ENCODE data around the gene ERBIN. TPM values are rescaled to one million over a fixed set of nuclear protein-coding genes. Genes with fewer than 3 reads are reported as not detected.
"Not testable (repeated sequence)": the region's sequence is repeated elsewhere in the genome, so short reads cannot be mapped to it uniquely, and the experiment has no call there.

ERBIN gene
- total RNA-seq, 1 donor from 2014 or later = 84.6 TPM

GRCh38 chr5:65955746-65956145, 29.4 kb downstream of the ERBIN start:
- no peak for DNase-seq (ENCODE audit: low spot score, unreplicated experiment)
- peaks cover 3% of the 10 kb centered on the region for H3K4me1 Mint-ChIP-seq (ENCODE audit: low read depth)
- H3K9me3 Mint-ChIP-seq (ENCODE audit: low read depth) = peaks cover 13% of the 10 kb centered on the region
- H3K27ac Mint-ChIP-seq = no peak overlapping the region
- peaks cover 29% of the 10 kb centered on the region for H3K36me3 Mint-ChIP-seq (ENCODE audit: insufficient read depth)
- H3K27me3 Mint-ChIP-seq = no peaks in the 10 kb centered on the region
- TF ChIP-seq, protein P1, sequence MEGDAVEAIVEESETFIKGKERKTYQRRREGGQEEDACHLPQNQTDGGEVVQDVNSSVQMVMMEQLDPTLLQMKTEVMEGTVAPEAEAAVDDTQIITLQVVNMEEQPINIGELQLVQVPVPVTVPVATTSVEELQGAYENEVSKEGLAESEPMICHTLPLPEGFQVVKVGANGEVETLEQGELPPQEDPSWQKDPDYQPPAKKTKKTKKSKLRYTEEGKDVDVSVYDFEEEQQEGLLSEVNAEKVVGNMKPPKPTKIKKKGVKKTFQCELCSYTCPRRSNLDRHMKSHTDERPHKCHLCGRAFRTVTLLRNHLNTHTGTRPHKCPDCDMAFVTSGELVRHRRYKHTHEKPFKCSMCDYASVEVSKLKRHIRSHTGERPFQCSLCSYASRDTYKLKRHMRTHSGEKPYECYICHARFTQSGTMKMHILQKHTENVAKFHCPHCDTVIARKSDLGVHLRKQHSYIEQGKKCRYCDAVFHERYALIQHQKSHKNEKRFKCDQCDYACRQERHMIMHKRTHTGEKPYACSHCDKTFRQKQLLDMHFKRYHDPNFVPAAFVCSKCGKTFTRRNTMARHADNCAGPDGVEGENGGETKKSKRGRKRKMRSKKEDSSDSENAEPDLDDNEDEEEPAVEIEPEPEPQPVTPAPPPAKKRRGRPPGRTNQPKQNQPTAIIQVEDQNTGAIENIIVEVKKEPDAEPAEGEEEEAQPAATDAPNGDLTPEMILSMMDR (IDR thresholded peaks at IDR 0.05; ENCODE audit: unreplicated experiment) = no peak
- H3K4me3 Mint-ChIP-seq (ENCODE audit: low read depth) = no peak overlapping the region

GRCh38 chr5:65957703-65958102, 31.3 kb downstream of the ERBIN start:
- DNase-seq (ENCODE audit: low spot score, unreplicated experiment); H3K4me1 Mint-ChIP-seq (ENCODE audit: low read depth); H3K27ac Mint-ChIP-seq; H3K27me3 Mint-ChIP-seq; H3K4me3 Mint-ChIP-seq (ENCODE audit: low read depth): not testable (repeated sequence)
- H3K9me3 Mint-ChIP-seq (ENCODE audit: low read depth) = peaks cover 13% of the 10 kb centered on the region
- peaks cover 27% of the 10 kb centered on the region for H3K36me3 Mint-ChIP-seq (ENCODE audit: insufficient read depth)

GRCh38 chr5:65961633-65962032, 35.3 kb downstream of the ERBIN start:
- peaks cover 26% of the 10 kb centered on the region for H3K36me3 Mint-ChIP-seq (ENCODE audit: insufficient read depth)
- peak overlapping the region; percentile 7 for H3K27ac Mint-ChIP-seq
- no peak for DNase-seq (ENCODE audit: low spot score, unreplicated experiment)
- peaks cover 7% of the 10 kb centered on the region for H3K4me1 Mint-ChIP-seq (ENCODE audit: low read depth)
- H3K4me3 Mint-ChIP-seq (ENCODE audit: low read depth) = no peak overlapping the region
- TF ChIP-seq, protein P1 (IDR thresholded peaks at IDR 0.05; ENCODE audit: unreplicated experiment) = no peak
- H3K27me3 Mint-ChIP-seq = no peaks in the 10 kb centered on the region
- peaks cover 5% of the 10 kb centered on the region for H3K9me3 Mint-ChIP-seq (ENCODE audit: low read depth)

- TF ChIP-seq, protein P1 (IDR thresholded peaks at IDR 0.05; ENCODE audit: unreplicated experiment) = no peak
- no peak for DNase-seq (ENCODE audit: low spot score, unreplicated experiment)
- Mint-ChIP-seq H3K9me3 (ENCODE audit: low read depth) (peaks cover 2% of the 10 kb centered on the region), H3K4me3 (ENCODE audit: low read depth) (no peak overlapping the region), H3K36me3 (ENCODE audit: insufficient read depth) (peaks cover 16% of the 10 kb centered on the region), H3K27me3 (no peaks in the 10 kb centered on the region), H3K27ac (peak overlapping the region; percentile 15), H3K4me1 (ENCODE audit: low read depth) (peaks cover 15% of the 10 kb centered on the region)
Observed at GRCh38 chr5:65967288-65968066, 41.1 kb downstream of the ERBIN start.

GRCh38 chr5:65969539-65970393, 43.4 kb downstream of the ERBIN start:
- peak overlapping the region; percentile 63 for H3K27ac Mint-ChIP-seq
- peaks cover 12% of the 10 kb centered on the region for H3K9me3 Mint-ChIP-seq (ENCODE audit: low read depth)
- H3K27me3 Mint-ChIP-seq = no peaks in the 10 kb centered on the region
- H3K36me3 Mint-ChIP-seq (ENCODE audit: insufficient read depth) = peaks cover 20% of the 10 kb centered on the region
- DNase-seq (ENCODE audit: low spot score, unreplicated experiment) = no peak
- peaks cover 13% of the 10 kb centered on the region for H3K4me1 Mint-ChIP-seq (ENCODE audit: low read depth)
- no peak overlapping the region for H3K4me3 Mint-ChIP-seq (ENCODE audit: low read depth)
- TF ChIP-seq, protein P1 (IDR thresholded peaks at IDR 0.05; ENCODE audit: unreplicated experiment) = no peak

All from progenitor cell of endocrine pancreas (in vitro differentiated cells).